HG02588 (cell line): ENCODE results near the gene PSPH.

Experiments
- ATAC-seq: cut with Tn5 transposase; IDR thresholded peaks from one replicate; pipeline ENCODE4 v1.9.1; 2021; ENCODE audit warnings: mild to moderate bottlenecking, moderate library complexity; ENCODE audit not compliant: unreplicated experiment

Gene PSPH

DNA sequence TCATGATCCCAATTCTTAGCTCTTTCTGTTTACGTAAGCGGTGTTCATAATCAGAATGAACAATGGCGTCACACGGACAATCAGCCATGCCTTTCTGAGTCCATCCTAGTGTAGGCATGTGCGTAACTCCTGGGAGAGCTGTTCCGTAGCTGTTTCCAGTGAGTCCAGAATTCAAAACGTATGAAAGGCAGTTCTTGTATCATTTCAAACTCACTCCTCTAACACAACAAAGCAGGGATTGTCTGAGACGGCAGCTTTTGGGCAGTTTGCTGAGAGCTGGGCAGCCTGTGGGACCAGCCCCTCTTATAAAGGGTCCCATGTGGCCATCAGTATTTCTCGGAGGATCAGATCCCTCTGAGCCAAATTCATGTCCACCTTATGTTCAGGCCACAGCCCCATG, 43.4 kb downstream of the PSPH start:
- ATAC-seq: no peak

DNA sequence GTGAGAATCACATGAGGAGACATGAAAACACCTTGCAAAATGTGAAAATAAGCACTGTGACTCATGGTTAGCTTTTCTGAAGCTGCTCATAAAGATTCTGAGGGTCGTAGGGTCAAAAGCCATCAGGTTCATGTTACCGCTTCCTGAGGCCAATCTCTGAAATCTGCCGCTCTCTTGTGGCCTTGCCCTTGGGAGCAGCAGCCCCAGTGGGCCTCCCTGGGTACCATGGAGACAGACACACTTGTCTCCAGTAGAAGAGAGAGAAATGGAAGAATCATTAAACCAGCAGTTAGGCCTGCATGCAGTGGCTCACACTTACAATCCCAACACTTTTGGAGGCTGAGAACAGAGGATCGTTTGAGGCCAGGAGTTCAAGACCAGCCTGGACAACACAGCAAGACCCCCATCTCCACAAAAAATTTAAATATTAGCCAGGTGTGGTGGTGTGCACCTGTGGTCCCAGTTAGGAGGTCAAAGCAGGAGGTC, 44.0 kb downstream of the PSPH start:
- no peak for ATAC-seq

DNA sequence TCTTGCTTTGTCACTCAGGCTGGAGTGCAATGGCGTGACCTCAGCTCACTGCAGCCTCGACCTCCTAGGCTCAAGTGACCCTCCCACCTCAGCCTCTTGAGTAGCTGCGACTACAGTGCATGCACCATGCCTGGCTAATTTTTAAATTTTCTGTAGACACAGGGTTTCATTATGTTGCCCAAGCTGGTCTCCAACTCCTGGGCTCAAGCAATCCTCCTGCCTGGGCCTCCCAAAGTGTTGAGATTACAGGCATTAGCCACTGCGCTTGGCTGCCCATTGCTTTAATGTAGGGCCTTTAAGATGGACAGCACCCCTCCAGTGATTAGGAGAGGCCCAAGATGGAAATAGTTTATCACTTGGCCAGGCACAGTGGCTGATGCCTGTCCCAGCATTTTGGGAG, 47.5 kb downstream of the PSPH start:
- no peak for ATAC-seq

DNA sequence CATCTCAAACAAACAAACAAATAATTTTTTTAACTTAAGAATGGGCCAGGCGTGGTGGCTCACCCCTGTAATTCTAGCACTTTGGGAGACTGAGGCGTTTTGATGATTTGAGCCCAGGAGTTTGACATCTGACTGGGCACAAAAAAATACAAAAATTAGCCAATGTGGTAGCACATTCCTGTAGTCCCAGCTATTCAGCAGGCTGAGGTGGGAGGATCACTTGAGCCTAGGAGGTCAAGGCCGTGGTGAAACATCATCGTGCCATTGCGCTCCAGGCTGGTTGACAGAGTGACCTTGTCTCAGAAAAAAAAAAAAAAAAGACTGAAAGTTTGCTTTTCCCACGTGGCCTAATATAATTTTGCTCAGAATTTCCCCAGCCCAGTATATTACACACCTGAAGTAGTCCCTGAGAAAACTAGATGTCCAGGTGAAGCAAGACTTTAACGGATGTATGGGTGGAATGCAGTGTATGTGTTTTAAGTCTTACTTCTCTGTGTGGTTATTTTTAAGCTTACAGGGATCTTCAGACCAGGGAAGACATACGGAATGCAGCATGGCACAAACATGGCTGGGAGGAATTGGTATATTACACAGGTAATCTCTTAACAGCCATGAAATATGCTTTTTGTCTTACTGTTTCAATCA, 54.3 kb downstream of the PSPH start:
- ATAC-seq: no peak

DNA sequence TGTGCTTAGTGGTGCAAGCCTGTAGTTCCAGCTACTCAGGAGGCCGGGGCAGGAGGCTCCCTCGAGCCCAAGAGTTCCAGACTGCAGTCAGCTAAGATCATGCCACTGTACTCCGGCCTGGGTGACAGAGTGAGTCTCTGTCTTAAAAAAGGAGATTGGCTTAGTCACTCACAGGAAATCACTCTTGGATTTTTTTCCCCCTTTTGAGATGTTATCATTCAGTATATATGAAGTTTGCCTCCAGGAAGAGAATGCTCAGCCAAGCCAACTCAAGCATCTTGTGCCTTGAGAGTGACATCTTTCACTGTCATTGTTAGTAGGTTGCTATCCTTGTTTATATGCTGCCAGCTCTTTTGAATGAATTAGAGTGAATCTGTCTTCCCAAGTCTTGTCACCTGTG, 58.9 kb downstream of the PSPH start:
- no peak for ATAC-seq

DNA sequence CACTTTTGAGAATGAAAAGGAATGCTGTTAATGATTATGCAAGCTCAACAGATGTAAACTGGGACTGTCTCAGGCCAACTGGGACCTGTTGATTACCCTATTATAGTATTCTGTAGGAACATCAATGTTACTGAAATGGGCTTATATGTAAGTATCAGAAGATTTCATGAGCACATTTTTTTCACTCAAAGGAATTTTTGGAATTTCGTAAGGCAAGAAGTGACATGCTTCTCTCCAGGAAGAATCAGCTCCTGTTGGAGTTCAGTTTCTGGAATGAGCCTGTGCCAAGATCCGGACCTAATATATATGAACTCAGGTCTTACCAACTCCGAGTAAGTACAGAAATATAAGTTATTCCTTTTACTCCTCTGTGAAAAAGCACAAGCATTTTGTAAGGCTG, 67.7 kb downstream of the PSPH start:
- no peak for ATAC-seq

DNA sequence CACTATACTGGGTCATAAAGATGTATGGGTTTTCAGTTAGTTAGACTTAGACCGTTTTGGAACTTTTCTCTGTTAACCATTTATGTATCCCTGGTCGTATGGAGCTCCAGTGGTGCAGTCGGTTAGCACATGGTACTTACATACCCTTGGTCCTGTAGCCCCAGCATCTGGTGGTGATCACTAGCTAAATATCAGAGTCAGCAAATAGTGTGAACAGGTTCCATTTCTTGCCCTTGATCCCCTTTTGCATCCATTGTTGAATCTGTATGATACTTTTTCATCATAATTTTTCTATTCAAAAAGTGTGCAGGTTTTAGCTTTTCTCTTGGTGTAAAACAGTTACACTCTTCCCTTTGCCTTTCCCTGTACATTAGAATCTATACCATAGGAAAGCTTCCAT, 71.0 kb downstream of the PSPH start:
- ATAC-seq: no peak

DNA sequence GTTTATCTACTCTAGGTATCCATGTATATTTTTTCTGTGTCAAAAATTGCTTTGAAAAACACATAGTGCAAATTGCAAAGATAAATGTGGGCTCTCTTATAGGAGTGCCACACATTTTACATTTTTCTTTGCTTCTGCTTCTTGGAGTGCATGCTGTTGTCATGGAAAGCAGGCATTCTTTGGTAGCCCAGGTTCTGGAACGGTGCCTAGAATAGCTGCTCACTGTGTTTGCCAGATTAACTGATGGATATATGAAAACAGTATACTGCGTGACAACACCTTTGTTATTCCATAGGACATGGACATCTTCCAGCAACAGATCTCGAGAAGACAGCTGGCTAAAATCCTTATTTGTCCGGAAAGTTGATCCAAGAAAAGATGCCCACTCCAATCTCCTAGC, 73.4 kb downstream of the PSPH start:
- no peak for ATAC-seq

DNA sequence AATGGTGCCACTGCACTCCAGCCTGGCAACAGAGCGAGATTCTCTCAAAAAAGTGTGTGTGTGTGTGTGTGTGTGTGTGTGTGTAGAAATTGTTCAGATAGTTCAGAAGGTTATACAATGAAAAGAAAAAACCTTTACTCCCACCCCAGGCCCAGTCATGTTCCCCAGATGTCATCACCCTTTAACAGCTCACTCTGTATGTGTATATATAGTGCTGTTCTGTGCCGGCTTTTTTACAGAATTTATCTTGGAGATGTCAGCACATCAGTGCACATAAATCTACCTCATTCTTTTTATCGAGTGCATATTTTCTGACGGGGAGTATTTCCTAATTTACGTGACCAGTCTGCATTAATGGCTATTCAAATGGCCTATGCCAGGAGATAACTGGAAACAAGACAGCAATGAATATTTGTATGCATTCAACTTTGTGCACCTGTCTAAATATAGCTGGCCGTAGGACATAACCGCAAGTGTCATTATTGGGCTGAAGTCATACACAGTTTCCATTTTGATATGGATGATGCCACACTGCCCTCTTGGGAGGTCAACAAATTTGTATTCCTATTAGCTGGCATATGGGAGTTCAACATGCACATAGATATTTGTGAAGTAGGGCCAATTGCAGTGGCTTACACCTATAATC, 75.1 kb downstream of the PSPH start:
- ATAC-seq: no peak

DNA sequence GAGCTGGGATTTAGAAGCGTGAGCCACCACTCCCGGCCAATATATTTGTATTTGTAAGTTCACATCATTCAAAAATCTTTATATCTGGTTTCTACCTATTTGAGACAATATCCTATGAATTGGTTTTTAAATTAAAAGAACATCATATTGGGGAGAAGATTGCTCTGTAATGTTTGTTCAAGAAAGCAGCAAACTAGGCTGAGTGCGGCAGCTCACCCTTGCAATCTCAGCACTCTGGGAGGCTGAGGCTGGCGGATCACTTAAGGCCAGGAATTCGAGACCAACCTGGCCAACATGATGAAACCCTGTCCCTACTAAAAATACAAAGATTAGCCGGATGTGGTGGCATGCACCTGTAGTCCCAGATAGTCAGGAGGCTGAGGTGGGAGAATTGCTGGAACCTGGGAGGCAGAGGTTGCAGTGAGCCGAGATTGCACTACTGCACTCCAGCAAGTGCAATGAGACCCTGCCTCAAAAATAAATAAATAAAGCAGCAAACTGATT, 77.4 kb downstream of the PSPH start:
- ATAC-seq: no peak

DNA sequence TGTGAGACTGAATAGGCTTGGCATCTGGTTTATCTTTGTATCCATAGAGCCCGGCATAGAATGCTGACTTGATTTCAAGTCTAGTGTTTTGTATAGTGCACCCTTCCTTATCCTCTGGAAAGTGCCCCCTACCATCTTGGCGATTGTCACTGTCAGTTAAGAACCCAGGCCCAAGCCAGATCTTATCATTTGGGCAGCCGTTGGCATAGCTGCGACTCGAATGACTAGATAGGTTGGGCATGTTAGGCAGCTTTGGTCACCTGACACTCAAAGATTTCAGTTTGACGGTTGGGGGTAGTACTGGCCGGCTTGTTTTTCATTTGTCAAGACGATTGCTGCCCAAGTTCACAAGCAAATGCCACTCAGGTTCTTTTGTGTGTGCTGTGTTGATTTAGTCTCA, 80.3 kb downstream of the PSPH start:
- ATAC-seq: no peak

DNA sequence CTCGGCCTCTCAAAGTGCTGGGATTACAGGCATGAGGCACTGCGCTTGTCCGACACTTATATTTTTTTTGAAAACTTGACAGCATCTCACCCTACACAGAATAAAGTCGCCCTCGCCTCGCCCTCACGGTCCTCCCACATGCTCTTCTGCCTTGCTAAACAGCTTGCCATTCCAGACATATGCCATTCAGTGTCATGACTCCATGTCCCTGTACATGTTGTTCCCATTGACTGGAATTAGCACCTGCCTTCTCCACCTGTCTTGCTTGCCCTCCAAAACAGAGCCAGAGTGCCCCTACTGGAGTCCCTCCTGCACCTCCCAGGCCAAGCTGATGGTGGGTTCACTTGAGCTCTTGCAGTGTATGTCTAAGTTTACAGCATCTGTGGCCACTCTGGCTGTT, 80.7 kb downstream of the PSPH start:
- ATAC-seq: no peak

DNA sequence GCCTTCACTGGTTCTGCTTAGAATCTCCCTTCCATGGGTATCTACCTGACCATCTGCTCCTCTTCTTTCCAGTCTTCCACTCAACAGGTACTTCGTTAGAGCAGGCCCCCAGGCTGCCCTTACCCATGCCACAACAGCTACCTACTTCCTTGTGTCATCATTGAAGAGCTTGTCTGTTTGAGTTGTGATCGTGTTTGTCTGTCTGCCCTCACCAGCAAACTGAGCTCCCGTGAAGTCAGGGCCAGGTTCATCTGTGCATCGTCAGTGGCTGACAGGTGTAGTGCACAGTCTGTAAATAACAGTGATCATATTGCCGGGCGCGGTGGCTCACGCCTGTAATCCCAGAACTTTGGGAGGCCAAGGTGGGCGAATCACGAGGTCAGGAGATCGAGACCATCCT, 81.9 kb downstream of the PSPH start:
- no peak for ATAC-seq

DNA sequence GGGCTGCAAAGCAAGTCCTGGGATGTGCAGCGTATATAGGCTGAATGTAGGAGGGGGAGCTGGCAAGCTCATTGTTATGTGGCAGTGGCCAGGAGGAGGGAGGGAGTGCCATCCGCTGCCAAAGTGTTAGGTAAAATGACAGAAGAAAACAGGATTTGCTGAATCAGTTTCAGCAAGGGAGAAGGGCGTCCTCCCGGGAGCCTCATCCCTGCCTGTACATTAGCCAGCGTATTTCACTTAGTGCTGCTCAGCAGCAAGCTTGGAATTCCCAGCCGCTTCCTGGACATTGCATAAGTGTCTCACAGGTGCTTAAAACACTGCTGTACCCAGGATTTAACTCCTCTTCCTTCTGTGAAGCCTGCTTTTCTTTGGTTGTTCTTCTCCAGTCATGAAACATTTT, 84.4 kb downstream of the PSPH start:
- ATAC-seq: no peak

DNA sequence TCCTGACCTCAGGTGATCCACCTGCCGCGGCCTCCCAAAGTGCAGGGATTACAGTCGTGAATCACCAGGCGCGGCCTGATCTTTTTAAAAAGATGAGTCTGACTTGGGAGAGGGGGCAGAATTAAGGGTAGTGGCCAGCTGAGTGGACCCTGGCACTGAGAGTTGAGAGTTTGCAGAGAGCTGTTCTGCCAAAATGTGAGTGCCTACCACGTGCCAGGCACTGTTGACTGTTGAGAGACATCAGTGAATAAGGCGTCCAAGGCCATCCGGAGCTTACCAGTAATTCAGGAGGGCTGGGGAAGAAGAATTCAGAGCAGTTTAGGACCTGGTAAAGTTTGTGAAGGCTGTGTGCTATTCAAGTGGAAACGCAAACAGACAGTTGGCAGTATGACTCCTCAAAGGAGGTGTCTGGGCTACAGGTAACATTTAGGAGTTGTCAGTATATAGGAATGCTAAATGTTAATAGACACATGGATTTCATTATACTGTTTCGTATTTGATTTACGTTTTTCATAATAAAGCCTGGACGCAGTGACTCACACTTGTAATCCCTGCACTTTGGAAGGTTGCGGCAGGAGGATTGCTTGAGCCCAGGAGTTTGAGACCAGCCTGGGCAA, 85.3 kb downstream of the PSPH start:
- ATAC-seq: no peak

DNA sequence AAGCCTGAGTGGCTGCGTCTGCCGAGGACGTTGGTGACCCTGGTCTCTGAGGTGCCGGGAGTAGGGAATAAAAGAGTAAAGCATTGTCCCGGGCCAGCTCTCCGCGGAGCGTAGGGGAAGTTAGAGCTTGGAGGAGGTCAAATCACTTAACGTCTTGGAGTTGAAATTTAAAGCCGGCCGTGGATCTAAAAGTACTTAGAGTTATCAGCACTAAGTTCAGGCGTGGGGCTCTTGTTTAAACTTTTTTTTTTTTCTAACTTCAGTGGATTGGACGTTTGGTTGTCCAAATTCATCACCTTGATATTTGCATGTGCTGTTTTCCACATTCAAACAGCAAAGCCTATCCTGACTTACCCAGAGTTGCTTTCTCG, 86.2 kb downstream of the PSPH start:
- ATAC-seq: no peak

DNA sequence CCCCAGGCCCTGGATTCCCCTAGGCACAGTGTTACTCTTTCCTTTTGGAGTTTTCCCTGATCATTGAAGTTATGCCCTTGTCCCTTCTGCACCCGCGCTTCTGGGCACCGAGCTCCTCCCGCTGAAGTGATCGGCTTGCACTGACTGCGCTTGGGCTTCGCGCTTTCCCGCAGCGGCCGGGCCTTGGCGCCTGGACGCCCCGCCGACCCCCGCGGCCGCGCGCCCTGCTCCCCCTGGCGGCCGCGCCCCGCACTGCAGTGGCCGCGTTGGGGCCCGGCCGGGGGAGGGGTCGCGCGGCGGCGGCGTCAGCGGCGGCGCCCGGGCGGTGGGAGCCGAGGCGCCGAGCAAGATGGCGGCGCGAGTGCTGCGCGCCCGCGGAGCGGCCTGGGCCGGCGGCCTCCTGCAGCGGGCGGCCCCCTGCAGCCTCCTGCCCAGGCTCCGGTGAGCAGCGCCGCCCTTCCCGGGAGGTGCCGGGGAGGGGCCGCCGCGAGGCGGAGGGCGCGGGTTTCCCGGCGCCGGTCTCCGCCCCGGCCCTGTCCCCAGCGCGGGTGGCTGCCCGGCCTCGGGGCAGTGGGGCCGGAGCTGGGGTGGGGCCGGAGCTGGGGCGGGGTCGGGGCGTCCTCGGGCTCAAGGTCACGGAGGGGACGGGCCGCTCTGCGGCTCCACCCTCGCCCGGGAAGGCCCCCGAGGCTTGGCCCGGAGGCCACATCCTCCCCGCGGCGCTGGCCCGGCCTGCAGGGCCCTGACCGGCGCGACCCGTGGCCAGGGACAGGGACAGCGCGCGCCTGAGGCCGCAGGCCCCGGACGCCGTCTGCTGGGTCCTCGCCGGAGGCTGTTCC, 86.8 kb downstream of the PSPH start, which contains the start of gene NIPSNAP2:
Gene NIPSNAP2 (plus strand): TSS at position 325 of the 839 bp plus-strand sequence. CDS start 25 bp downstream, at position 350.
- peak; percentile 79 for ATAC-seq

DNA sequence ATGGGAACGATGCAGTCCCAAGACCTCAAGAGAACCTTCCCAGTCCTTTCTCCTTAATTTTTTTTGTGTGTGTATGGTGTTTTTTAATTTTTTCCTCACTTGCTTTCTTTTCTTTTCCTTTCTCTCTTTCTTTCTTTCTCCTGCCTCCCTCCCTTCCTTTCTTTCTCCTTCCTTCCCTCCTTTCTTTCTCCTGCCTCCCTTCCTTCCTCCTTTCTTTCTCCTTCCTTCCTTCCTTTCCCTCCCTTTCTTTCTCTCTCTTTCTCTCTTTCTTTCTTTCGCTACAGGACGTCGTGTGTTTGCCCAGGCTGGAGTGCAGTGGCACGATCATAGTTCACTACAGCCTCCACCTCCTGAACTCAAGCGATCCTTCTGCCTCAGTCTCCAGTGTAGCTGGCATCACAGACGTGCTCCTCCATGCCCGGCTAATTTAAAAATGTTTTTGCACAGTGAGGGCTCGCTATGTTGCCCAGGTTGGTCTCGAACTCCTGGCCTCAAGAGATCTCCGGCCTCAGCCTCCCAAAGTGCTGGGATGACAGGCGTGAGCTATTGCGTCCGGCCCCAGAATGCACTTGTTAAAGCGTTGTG, 87.6 kb downstream of the PSPH start:
- no peak for ATAC-seq

DNA sequence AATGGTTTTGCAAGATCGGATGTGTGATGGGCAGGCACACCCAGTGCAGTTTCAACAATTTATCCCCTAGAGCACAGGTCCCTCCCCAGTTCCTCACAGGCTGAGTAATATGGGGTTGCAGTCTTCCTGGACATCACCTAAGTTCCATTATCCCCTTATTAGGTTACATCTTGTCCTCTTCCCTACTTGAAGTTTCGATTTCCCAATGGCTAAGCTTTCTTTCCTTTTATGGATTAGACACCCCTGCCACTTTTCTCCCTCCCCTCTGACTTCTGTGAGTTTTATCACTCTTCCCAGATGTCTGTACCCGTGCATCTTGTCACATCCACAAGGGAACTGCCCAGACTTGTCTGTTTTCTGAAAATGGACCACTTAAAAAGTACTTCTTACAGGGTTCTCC, 89.2 kb downstream of the PSPH start:
- ATAC-seq: no peak
